Fibroblast of the aortic adventitia (primary cell): ENCODE results near the gene IL1RL1. TPM values are rescaled to one million over a fixed set of nuclear protein-coding genes. Genes with fewer than 3 reads are reported as not detected.

ENCODE experiments used
- DNase-seq: peaks from one replicate; pipeline ENCODE4 v3.0.0-alpha.2; 2010; ENCODE audit warnings: low read depth
- H3K4me3 ChIP-seq: 2 replicates; pipeline ENCODE4 v1.5.1; 2011; ENCODE audit warnings: low read depth, mild to moderate bottlenecking, control low read depth, low read length, moderate library complexity
- total RNA-seq: library from RNA; depleted of rRNA; stranded (reverse); fragments of >200 nt; gene quantifications from 2 replicates; pipeline ENCODE4 v1.2.3, GENCODE V29; 2012; ENCODE audit warnings: low replicate concordance
- TF ChIP-seq, protein P1 (sequence below): IDR thresholded peaks from 2 replicates; pipeline ENCODE4 v1.5.1; 2011; ENCODE audit warnings: mild to moderate bottlenecking, low read length, control low read depth, inconsistent platforms; ENCODE audit not compliant: insufficient read depth

IL1RL1 gene
- total RNA-seq, 1 donor: 8.2 TPM

- TF ChIP-seq, protein P1, sequence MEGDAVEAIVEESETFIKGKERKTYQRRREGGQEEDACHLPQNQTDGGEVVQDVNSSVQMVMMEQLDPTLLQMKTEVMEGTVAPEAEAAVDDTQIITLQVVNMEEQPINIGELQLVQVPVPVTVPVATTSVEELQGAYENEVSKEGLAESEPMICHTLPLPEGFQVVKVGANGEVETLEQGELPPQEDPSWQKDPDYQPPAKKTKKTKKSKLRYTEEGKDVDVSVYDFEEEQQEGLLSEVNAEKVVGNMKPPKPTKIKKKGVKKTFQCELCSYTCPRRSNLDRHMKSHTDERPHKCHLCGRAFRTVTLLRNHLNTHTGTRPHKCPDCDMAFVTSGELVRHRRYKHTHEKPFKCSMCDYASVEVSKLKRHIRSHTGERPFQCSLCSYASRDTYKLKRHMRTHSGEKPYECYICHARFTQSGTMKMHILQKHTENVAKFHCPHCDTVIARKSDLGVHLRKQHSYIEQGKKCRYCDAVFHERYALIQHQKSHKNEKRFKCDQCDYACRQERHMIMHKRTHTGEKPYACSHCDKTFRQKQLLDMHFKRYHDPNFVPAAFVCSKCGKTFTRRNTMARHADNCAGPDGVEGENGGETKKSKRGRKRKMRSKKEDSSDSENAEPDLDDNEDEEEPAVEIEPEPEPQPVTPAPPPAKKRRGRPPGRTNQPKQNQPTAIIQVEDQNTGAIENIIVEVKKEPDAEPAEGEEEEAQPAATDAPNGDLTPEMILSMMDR: no peak
- H3K4me3 ChIP-seq: no peak overlapping the region
- no peak for DNase-seq
Observed at GRCh38 chr2:102290594-102290993, 20.8 kb upstream of the IL1RL1 start.

DNA sequence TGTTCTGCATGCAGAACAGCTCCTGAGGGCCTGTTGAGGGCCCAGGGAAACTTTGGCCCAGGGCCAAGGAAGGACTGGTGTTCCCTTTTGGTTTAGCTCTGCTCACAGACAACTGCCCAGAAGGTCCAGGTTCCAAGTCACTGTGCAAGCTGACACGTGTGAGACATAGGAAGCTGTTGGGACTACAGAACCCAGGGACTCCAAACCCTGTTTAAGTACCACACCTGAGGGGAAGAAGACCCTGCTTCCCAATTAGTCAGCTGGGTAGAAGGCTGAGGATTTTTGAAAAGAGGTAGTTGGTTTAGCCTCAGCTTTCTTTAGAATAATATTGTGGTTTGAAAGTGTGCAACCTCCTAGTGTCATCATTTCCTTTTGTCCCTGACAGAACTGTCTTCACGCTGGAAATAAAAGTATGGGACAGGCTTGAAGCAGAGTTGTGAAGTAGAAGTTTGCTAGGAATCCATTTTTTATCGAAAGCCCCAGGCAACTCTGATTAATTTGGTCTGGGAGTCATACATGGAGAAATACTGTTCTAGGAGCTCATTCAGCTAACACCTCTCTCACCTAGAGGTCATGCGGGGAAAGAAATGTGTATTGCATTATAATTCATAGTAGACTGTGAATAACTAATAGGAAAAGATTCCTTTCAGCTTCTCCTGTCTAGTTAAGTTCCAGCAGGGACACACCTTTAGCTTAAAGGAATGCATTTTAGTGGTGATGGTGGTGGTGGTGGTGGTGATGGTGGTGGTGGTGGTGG lies 19.9 kb upstream of the IL1RL1 start:
- DNase-seq: no peak
- H3K4me3 ChIP-seq: no peak overlapping the region
- TF ChIP-seq, protein P1: no peak

DNA sequence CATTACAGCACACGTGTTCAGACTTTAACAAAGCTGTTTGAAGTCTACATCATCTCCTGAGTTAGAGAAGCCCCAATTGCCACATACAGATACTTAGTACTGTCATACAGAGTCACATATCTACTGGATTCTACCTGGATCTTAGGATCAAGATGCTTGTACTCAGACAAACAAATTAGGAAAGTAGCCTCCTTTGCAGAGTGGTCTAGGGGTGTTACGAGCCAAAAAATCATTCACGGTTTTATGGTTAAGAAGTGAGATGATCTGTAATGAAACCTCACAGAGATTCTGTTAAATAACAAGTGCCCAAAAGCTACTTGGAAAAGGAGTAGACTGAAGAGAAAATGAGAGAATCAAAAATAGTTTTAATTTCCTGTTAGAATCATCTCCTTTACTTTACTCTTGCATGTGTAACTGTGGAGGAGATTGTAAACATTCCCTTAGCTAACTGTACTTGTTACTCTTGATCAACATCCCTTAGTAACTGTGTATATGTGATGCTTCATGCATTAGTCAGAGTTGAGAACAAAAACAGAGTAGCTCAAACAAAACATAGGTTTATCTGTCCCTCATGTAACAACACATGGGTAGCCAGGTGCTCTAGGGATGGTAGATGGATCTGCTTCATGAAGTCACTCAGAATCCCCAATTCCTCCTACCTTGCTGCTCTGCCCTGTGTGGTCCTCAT lies 16.4 kb upstream of the IL1RL1 start:
- DNase-seq: no peak
- TF ChIP-seq, protein P1: no peak
- no peak overlapping the region for H3K4me3 ChIP-seq

- TF ChIP-seq, protein P1: no peak
- DNase-seq: no peak
Observed at GRCh38 chr2:102295566-102295965, 15.8 kb upstream of the IL1RL1 start.

GRCh38 chr2:102296449-102296848 lies 14.9 kb upstream of the IL1RL1 start:
- H3K4me3 ChIP-seq: no peak overlapping the region
- TF ChIP-seq, protein P1: no peak
- DNase-seq: no peak

More at GRCh38 chr2:102295566-102295965, 15.8 kb upstream of the IL1RL1 start:
- no peak overlapping the region for H3K4me3 ChIP-seq

GRCh38 chr2:102297891-102298290 lies 13.5 kb upstream of the IL1RL1 start:
- DNase-seq: peak; percentile 29
- TF ChIP-seq, protein P1: no peak
- H3K4me3 ChIP-seq: no peak overlapping the region
